ENCODE data around the gene KRT76. TPM values are rescaled to one million over a fixed set of nuclear protein-coding genes. Genes with fewer than 3 reads are reported as not detected.

The KRT76 gene
- total and polyA plus RNA-seq, 10 of the 15 experiments (the other 5 are each of a cell fraction or from before 2014, with no cell fraction given), result not detected

GRCh38 chr12:52726451-52726850 lies 50.7 kb downstream of the KRT76 start (continued):
- TF ChIP-seq HDAC2 (IDR thresholded peaks at IDR 0.05), result no peak
- no peak for TF ChIP-seq POLR2AphosphoS5 (IDR thresholded peaks at IDR 0.05; ENCODE audit: low read length)
- no peak for TF ChIP-seq POLR2A (IDR thresholded peaks at IDR 0.05; ENCODE audit: low read depth, low read length)
- TF ChIP-seq ZNF687 (IDR thresholded peaks at IDR 0.05), result no peak
- TF ChIP-seq PAX8 (IDR thresholded peaks at IDR 0.05), result no peak
- no peak for TF ChIP-seq PAX5 (IDR thresholded peaks at IDR 0.05; ENCODE audit: borderline replicate concordance, low read depth, low read length)
- TF ChIP-seq RUNX3 (IDR thresholded peaks at IDR 0.05; ENCODE audit: low read length), result no peak
- TF ChIP-seq NFYB (IDR thresholded peaks at IDR 0.05; ENCODE audit: insufficient read depth, low read depth, low read length), result no peak

- RAD21 ChIA-PET (ENCODE audit: unreplicated experiment), result no interaction called here
Observed at GRCh38 chr12:52724384-52724783, 52.8 kb downstream of the KRT76 start.

More at GRCh38 chr12:52724384-52724783, 52.8 kb downstream of the KRT76 start:
- no peaks in the 10 kb centered on the region for H3K9me3 ChIP-seq (replicated peaks; ENCODE audit: control insufficient read depth, insufficient read depth, low read length)
- TF ChIP-seq EZH2 (IDR thresholded peaks at IDR 0.05; ENCODE audit: borderline replicate concordance, control insufficient read depth, low read depth, low read length) (no peak), ATF3 (IDR thresholded peaks at IDR 0.05; ENCODE audit: borderline replicate concordance, extremely low read depth, low read depth, low read length) (no peak), ZNF622 (IDR thresholded peaks at IDR 0.05) (no peak), HCFC1 (IDR thresholded peaks at IDR 0.05; ENCODE audit: low read length) (no peak), CBX3 (IDR thresholded peaks at IDR 0.05; ENCODE audit: borderline replicate concordance, low read depth) (no peak), NBN (IDR thresholded peaks at IDR 0.05) (no peak), RCOR1 (conservative IDR thresholded peaks at IDR 0.05; ENCODE audit: low read depth, low read length) (no peak), ZZZ3 (IDR thresholded peaks at IDR 0.05; ENCODE audit: control insufficient read depth, insufficient read length, low read depth) (no peak), DPF2 (IDR thresholded peaks at IDR 0.05) (no peak), EED (IDR thresholded peaks at IDR 0.05; ENCODE audit: low read depth) (no peak), POLR2AphosphoS5 (IDR thresholded peaks at IDR 0.05; ENCODE audit: low read length) (no peak), JUND (IDR thresholded peaks at IDR 0.05; ENCODE audit: low read depth, low read length) (no peak), ZSCAN29 (IDR thresholded peaks at IDR 0.05) (no peak), SIN3A (IDR thresholded peaks at IDR 0.05; ENCODE audit: low read depth, low read length) (no peak), ZBED1 (IDR thresholded peaks at IDR 0.05; ENCODE audit: borderline replicate concordance) (no peak), ESRRA (IDR thresholded peaks at IDR 0.05; ENCODE audit: low read length) (no peak)
- peaks cover 0 to 2% of the 10 kb centered on the region in 2 experiments; a peak in 1 of 4 replicates for H3K27me3 ChIP-seq (replicated peaks in 1 of 2; ENCODE audit: control insufficient read depth in 2 of 2, insufficient read depth in 2 of 2, low read length in 1 of 2)
- no peaks in the 10 kb centered on the region; the same call in 1 of the 2 replicates for H4K20me1 ChIP-seq (ENCODE audit: control insufficient read depth, insufficient read depth)
- no peaks in the 10 kb centered on the region for H3K79me2 ChIP-seq (ENCODE audit: control insufficient read depth, insufficient read depth, low read length)
- no peak overlapping the region for H3K27ac ChIP-seq (ENCODE audit: control insufficient read depth, insufficient read depth)
- H2AFZ ChIP-seq (ENCODE audit: control insufficient read depth, low read depth, low read length), result no peak overlapping the region
- H3K4me3 ChIP-seq, result no peak overlapping the region
- POLR2A ChIA-PET, result interaction anchor here (0.5 kb wide), 1 partner anchor 92 kb away, joined by 3 read pairs; no protein-coding TSS in a partner anchor
- H3K4me1 ChIP-seq (ENCODE audit: control insufficient read depth, insufficient read depth, low read length), result no peaks in the 10 kb centered on the region
- no peak overlapping the region for H3K4me2 ChIP-seq (ENCODE audit: control insufficient read depth, insufficient read depth)
- FAIRE-seq (no peak), DNase-seq (ENCODE audit: low read depth, low spot score) (no peak), ATAC-seq (no peak)
- no peak overlapping the region for H3K9ac ChIP-seq (ENCODE audit: control insufficient read depth, insufficient read depth, low read length)
- intact Hi-C loops (cut with micrococcal nuclease; ENCODE audit: unreplicated experiment) (no loop called here), in situ Hi-C loops (cut with MboI) (no loop called here)
- WGBS (ENCODE audit: insufficient coverage, insufficient replicate concordance, low lambda C conversion rate, missing lambda C conversion rate), result 16% methylated on average over 3 of the region's 3 CpGs
- no peaks in the 10 kb centered on the region for H3K36me3 ChIP-seq (ENCODE audit: control insufficient read depth in 2 of 2, insufficient read depth in 2 of 2, low read length in 1 of 2)
- CTCF ChIA-PET, result no interaction called here
- SMC1A ChIA-PET (ENCODE audit: uncharacterized antibody, unreplicated experiment), result no interaction called here
- no TSS peak for BruUV-seq (replicated peaks)

All from GM12878 (cell line).